ENCODE results near the gene POLL. TPM values are rescaled to one million over a fixed set of nuclear protein-coding genes. Genes with fewer than 3 reads are reported as not detected.

POLL gene
- total RNA-seq, 1 experiment from 2014 or later, result 51.3 TPM

- intact Hi-C loops (cut with micrococcal nuclease), result loop anchor here (10.0 kb wide), 1 partner anchor 514 kb away; the partner anchor contains the start of gene KAZALD1
- H3K36me3 ChIP-seq (ENCODE audit: control insufficient read depth in 1 of 2, insufficient read depth in 2 of 2, low read length in 2 of 2), result peaks cover 4 to 7% of the 10 kb centered on the region in 2 experiments; a peak in 2 of 4 replicates
- H3K27me3 ChIP-seq (ENCODE audit: insufficient read depth, low read length), result no peaks in the 10 kb centered on the region
- H2AFZ ChIP-seq (ENCODE audit: low read depth, low read length, poor library complexity, severe bottlenecking), result no peak overlapping the region
- peaks cover 0 to 5% of the 10 kb centered on the region in 2 experiments; a peak in 1 of 4 replicates for H3K4me1 ChIP-seq (ENCODE audit: control insufficient read depth in 1 of 2, insufficient read depth in 2 of 2, low read length in 2 of 2)
- no peak overlapping the region for H3K4me3 ChIP-seq (replicated peaks in 1 of 2; ENCODE audit: low read depth in 1 of 2, low read length in 2 of 2)
- no peaks in the 10 kb centered on the region for H3K9me2 ChIP-seq (ENCODE audit: insufficient read depth)
- no peaks in the 10 kb centered on the region for H3K79me2 ChIP-seq (ENCODE audit: insufficient read depth, low read length)
- no peak overlapping the region for H3K27ac ChIP-seq (ENCODE audit: low read depth, low read length)
- no peaks in the 10 kb centered on the region for H3K9me3 ChIP-seq (ENCODE audit: control insufficient read depth in 1 of 2, insufficient read depth in 1 of 2, low read depth in 1 of 2, low read length in 2 of 2)
- DNase-seq (ENCODE audit: low read depth, low spot score) (no peak), ATAC-seq (no peak)
- POLR2A ChIA-PET, result no interaction called here
- H3K4me2 ChIP-seq (ENCODE audit: low read length), result no peak overlapping the region
- H3K9ac ChIP-seq (ENCODE audit: low read length), result no peak overlapping the region
- TF ChIP-seq JUND (IDR thresholded peaks at IDR 0.05), result no peak
- TF ChIP-seq CBX3 (IDR thresholded peaks at IDR 0.05; ENCODE audit: low read depth), result no peak
- no peak for TF ChIP-seq RAD21 (IDR thresholded peaks at IDR 0.05; ENCODE audit: low read depth)
- no peak for TF ChIP-seq FOSL1 (IDR thresholded peaks at IDR 0.05; ENCODE audit: low read depth)
- TF ChIP-seq SRF (IDR thresholded peaks at IDR 0.05; ENCODE audit: low read depth), result no peak
- no peak for TF ChIP-seq ELF1 (IDR thresholded peaks at IDR 0.05; ENCODE audit: borderline replicate concordance, low read depth)
- TF ChIP-seq ZNF274 (IDR thresholded peaks at IDR 0.05; ENCODE audit: low read depth, low read length), result no peak
- no peak for TF ChIP-seq TCF7L2 (IDR thresholded peaks at IDR 0.05; ENCODE audit: borderline replicate concordance, extremely low read depth, insufficient read depth, insufficient read length)
- TF ChIP-seq EZH2 (IDR thresholded peaks at IDR 0.05), result no peak
- TF ChIP-seq CEBPB (IDR thresholded peaks at IDR 0.05; ENCODE audit: low read depth), result no peak
- RAD21 ChIA-PET (ENCODE audit: low non-redundant PET in 1 of 2, low total read pairs in 2 of 2, uncharacterized antibody in 2 of 2, unreplicated experiment in 2 of 2), result no interaction called here
- H4K20me1 ChIP-seq (ENCODE audit: insufficient read depth), result no peaks in the 10 kb centered on the region
- CTCF ChIA-PET, result interaction anchor here (0.9 kb wide), 1 partner anchor 365 kb away, joined by 4 read pairs; no protein-coding TSS in a partner anchor
- no TSS peak for BruUV-seq (replicated peaks)
These were observed 9.1 kb downstream of the POLL start for GRCh38 chr10:101578803-101579515.

- ChIA-PET RAD21 (ENCODE audit: low non-redundant PET in 1 of 2, low total read pairs in 2 of 2, uncharacterized antibody in 2 of 2, unreplicated experiment in 2 of 2) (no interaction called here), CTCF (interaction anchor here (1.5 kb wide), 1 partner anchor 364 kb away, joined by 5 read pairs; no protein-coding TSS in a partner anchor), POLR2A (no interaction called here)
- no peaks in the 10 kb centered on the region for H4K20me1 ChIP-seq (ENCODE audit: insufficient read depth)
- H3K9me2 ChIP-seq (ENCODE audit: insufficient read depth), result no peaks in the 10 kb centered on the region
- H2AFZ ChIP-seq (ENCODE audit: low read depth, low read length, poor library complexity, severe bottlenecking), result no peak overlapping the region
- H3K27ac ChIP-seq (ENCODE audit: low read depth, low read length), result no peak overlapping the region
- H3K9me3 ChIP-seq (ENCODE audit: control insufficient read depth in 1 of 2, insufficient read depth in 1 of 2, low read depth in 1 of 2, low read length in 2 of 2), result no peaks in the 10 kb centered on the region
- peaks cover 0 to 5% of the 10 kb centered on the region in 2 experiments; a peak in 1 of 4 replicates for H3K4me1 ChIP-seq (ENCODE audit: control insufficient read depth in 1 of 2, insufficient read depth in 2 of 2, low read length in 2 of 2)
- H3K27me3 ChIP-seq (ENCODE audit: insufficient read depth, low read length), result no peaks in the 10 kb centered on the region
- H3K4me3 ChIP-seq (replicated peaks in 1 of 2; ENCODE audit: low read depth in 1 of 2, low read length in 2 of 2), result no peak overlapping the region
- H3K79me2 ChIP-seq (ENCODE audit: insufficient read depth, low read length), result no peaks in the 10 kb centered on the region
- peaks cover 4 to 7% of the 10 kb centered on the region in 2 experiments; a peak in 2 of 4 replicates for H3K36me3 ChIP-seq (ENCODE audit: control insufficient read depth in 1 of 2, insufficient read depth in 2 of 2, low read length in 2 of 2)
- no peak for TF ChIP-seq TCF7L2 (IDR thresholded peaks at IDR 0.05; ENCODE audit: borderline replicate concordance, extremely low read depth, insufficient read depth, insufficient read length)
- peak; percentile 11; the same call in 1 of the 2 replicates for TF ChIP-seq POLR2AphosphoS5 (IDR thresholded peaks at IDR 0.05; ENCODE audit: low read depth, low read length)
- intact Hi-C loops (cut with micrococcal nuclease), result loop anchor here (10.0 kb wide), 1 partner anchor 513 kb away; the partner anchor contains the start of gene KAZALD1
- no peak overlapping the region for H3K9ac ChIP-seq (ENCODE audit: low read length)
- DNase-seq (ENCODE audit: low read depth, low spot score) (no peak), ATAC-seq (no peak)
- no TSS peak for BruUV-seq (replicated peaks)
- no peak overlapping the region for H3K4me2 ChIP-seq (ENCODE audit: low read length)
These were observed 9.9 kb downstream of the POLL start for GRCh38 chr10:101578192-101578591.
